Activated naive CD8-positive, alpha-beta T cell treated with anti-CD3 and anti-CD28 coated beads, Interleukin-2, amount 10 ng/mL, durations not matched to agents 7 days and 5 days (primary cell): ENCODE measurements around the gene SH3RF1. TPM values are rescaled to one million over a fixed set of nuclear protein-coding genes. Genes with fewer than 3 reads are reported as not detected.

Experiments
- ATAC-seq: fragments of 150-1000 bp; cut with Tn5 transposase; one replicate; pipeline ENCODE4 v1.10.0; 2021; ENCODE audit warnings: low read depth, moderate library complexity
- POLR2A ChIA-PET: fragments of 350-600 bp; sonication (Branson Sonifier 250); formaldehyde crosslinking; loops from one replicate; lab custom pipeline; 2021; ENCODE audit warnings: antibody characterized with exemption; lab: Charles Lee
- DNase-seq: peaks from one replicate; pipeline ENCODE4 v3.0.0; 2021
- H3K27ac Mint-ChIP-seq: one replicate; pipeline ENCODE4 v1.8.0; 2022; ENCODE audit warnings: mild to moderate bottlenecking, mixed read lengths
- H3K27me3 Mint-ChIP-seq: one replicate; pipeline ENCODE4 v1.8.0; 2022; ENCODE audit warnings: mild to moderate bottlenecking, moderate library complexity, mixed read lengths
- H3K36me3 Mint-ChIP-seq: one replicate; pipeline ENCODE4 v1.8.0; 2021; ENCODE audit warnings: mild to moderate bottlenecking, mixed read lengths
- H3K4me1 Mint-ChIP-seq: one replicate; pipeline ENCODE4 v1.8.0; 2021; ENCODE audit warnings: mixed read lengths
- H3K4me3 Mint-ChIP-seq: one replicate; pipeline ENCODE4 v1.8.0; 2022; ENCODE audit warnings: mild to moderate bottlenecking, moderate library complexity, mixed read lengths
- H3K9me3 Mint-ChIP-seq: one replicate; pipeline ENCODE4 v1.8.0; 2021; ENCODE audit warnings: mixed read lengths
- total RNA-seq, 2 experiments: library from RNA; stranded (reverse); gene quantifications; one replicate each; pipeline ENCODE4 v1.2.3, GENCODE V29; 2021

SH3RF1 gene
- total RNA-seq, 2 experiments from 2014 or later = 0.14 TPM; not detected in 1

- H3K9me3 Mint-ChIP-seq = no peaks in the 10 kb centered on the region
- no peak overlapping the region for H3K4me3 Mint-ChIP-seq
- POLR2A ChIA-PET = no interaction called here
- no peak for ATAC-seq
- H3K36me3 Mint-ChIP-seq = no peaks in the 10 kb centered on the region
- no peaks in the 10 kb centered on the region for H3K27me3 Mint-ChIP-seq
- H3K4me1 Mint-ChIP-seq = no peaks in the 10 kb centered on the region
- DNase-seq = no peak
- no peak overlapping the region for H3K27ac Mint-ChIP-seq
These were observed 210.2 kb downstream of the SH3RF1 start for GRCh38 chr4:169060391-169061091.

GRCh38 chr4:169059306-169060211 lies 211.2 kb downstream of the SH3RF1 start:
- Mint-ChIP-seq H3K9me3 (no peaks in the 10 kb centered on the region), H3K36me3 (no peaks in the 10 kb centered on the region), H3K4me3 (no peak overlapping the region), H3K4me1 (no peaks in the 10 kb centered on the region), H3K27ac (no peak overlapping the region), H3K27me3 (no peaks in the 10 kb centered on the region)
- ATAC-seq (no peak), DNase-seq (no peak)
- POLR2A ChIA-PET = no interaction called here

GRCh38 chr4:169058312-169058711 lies 212.4 kb downstream of the SH3RF1 start:
- Mint-ChIP-seq H3K27me3 (no peaks in the 10 kb centered on the region), H3K9me3 (no peaks in the 10 kb centered on the region), H3K4me3 (no peak overlapping the region), H3K4me1 (no peaks in the 10 kb centered on the region), H3K27ac (no peak overlapping the region), H3K36me3 (no peaks in the 10 kb centered on the region)
- no peak for DNase-seq
- POLR2A ChIA-PET = no interaction called here
- ATAC-seq = no peak

GRCh38 chr4:169054879-169055278 lies 215.9 kb downstream of the SH3RF1 start:
- no peaks in the 10 kb centered on the region for H3K36me3 Mint-ChIP-seq
- DNase-seq = no peak
- no peaks in the 10 kb centered on the region for H3K9me3 Mint-ChIP-seq
- H3K4me3 Mint-ChIP-seq = no peak overlapping the region
- POLR2A ChIA-PET = no interaction called here
- H3K27ac Mint-ChIP-seq = no peak overlapping the region
- H3K27me3 Mint-ChIP-seq = no peaks in the 10 kb centered on the region
- ATAC-seq = no peak
- H3K4me1 Mint-ChIP-seq = no peaks in the 10 kb centered on the region

GRCh38 chr4:169052594-169052945 lies 218.2 kb downstream of the SH3RF1 start:
- POLR2A ChIA-PET = no interaction called here
- Mint-ChIP-seq H3K27me3 (peaks cover 2% of the 10 kb centered on the region), H3K4me1 (no peaks in the 10 kb centered on the region), H3K36me3 (no peaks in the 10 kb centered on the region), H3K9me3 (no peaks in the 10 kb centered on the region), H3K27ac (no peak overlapping the region), H3K4me3 (no peak overlapping the region)
- ATAC-seq = no peak
- no peak for DNase-seq

GRCh38 chr4:169051761-169052593 lies 218.8 kb downstream of the SH3RF1 start:
- no peak overlapping the region for H3K4me3 Mint-ChIP-seq
- no peaks in the 10 kb centered on the region for H3K4me1 Mint-ChIP-seq
- POLR2A ChIA-PET = no interaction called here

GRCh38 chr4:169050881-169051760 lies 219.6 kb downstream of the SH3RF1 start:
- peaks cover 2% of the 10 kb centered on the region for H3K27me3 Mint-ChIP-seq
- H3K9me3 Mint-ChIP-seq = no peaks in the 10 kb centered on the region
- no peak for DNase-seq
- POLR2A ChIA-PET = no interaction called here
- H3K27ac Mint-ChIP-seq = no peak overlapping the region
- H3K36me3 Mint-ChIP-seq = no peaks in the 10 kb centered on the region
- no peak overlapping the region for H3K4me3 Mint-ChIP-seq
- no peaks in the 10 kb centered on the region for H3K4me1 Mint-ChIP-seq
- ATAC-seq = no peak

More at GRCh38 chr4:169051761-169052593, 218.8 kb downstream of the SH3RF1 start:
- H3K27ac Mint-ChIP-seq = no peak overlapping the region
- no peaks in the 10 kb centered on the region for H3K9me3 Mint-ChIP-seq
- no peak for DNase-seq
- H3K27me3 Mint-ChIP-seq = peaks cover 2% of the 10 kb centered on the region
- H3K36me3 Mint-ChIP-seq = no peaks in the 10 kb centered on the region
- ATAC-seq = no peak

GRCh38 chr4:169050284-169050683 lies 220.5 kb downstream of the SH3RF1 start:
- no peaks in the 10 kb centered on the region for H3K36me3 Mint-ChIP-seq
- POLR2A ChIA-PET = no interaction called here

GRCh38 chr4:169048868-169049414 lies 221.8 kb downstream of the SH3RF1 start:
- H3K4me3 Mint-ChIP-seq = no peak overlapping the region
- POLR2A ChIA-PET = no interaction called here
- DNase-seq (no peak), ATAC-seq (no peak)
- H3K27me3 Mint-ChIP-seq = peaks cover 2% of the 10 kb centered on the region
- H3K27ac Mint-ChIP-seq = no peak overlapping the region
- no peaks in the 10 kb centered on the region for H3K9me3 Mint-ChIP-seq
- no peaks in the 10 kb centered on the region for H3K36me3 Mint-ChIP-seq
- H3K4me1 Mint-ChIP-seq = no peaks in the 10 kb centered on the region

More at GRCh38 chr4:169050284-169050683, 220.5 kb downstream of the SH3RF1 start:
- Mint-ChIP-seq H3K9me3 (no peaks in the 10 kb centered on the region), H3K4me1 (no peaks in the 10 kb centered on the region), H3K27me3 (peaks cover 2% of the 10 kb centered on the region), H3K27ac (no peak overlapping the region), H3K4me3 (no peak overlapping the region)
- no peak for ATAC-seq
- DNase-seq = no peak

- no peaks in the 10 kb centered on the region for H3K4me1 Mint-ChIP-seq
- no peak overlapping the region for H3K4me3 Mint-ChIP-seq
- no peaks in the 10 kb centered on the region for H3K36me3 Mint-ChIP-seq
- no peaks in the 10 kb centered on the region for H3K9me3 Mint-ChIP-seq
- DNase-seq (no peak), ATAC-seq (no peak)
- POLR2A ChIA-PET = no interaction called here
- no peak overlapping the region for H3K27ac Mint-ChIP-seq
- H3K27me3 Mint-ChIP-seq = peaks cover 2% of the 10 kb centered on the region
These were observed 222.8 kb downstream of the SH3RF1 start for GRCh38 chr4:169047956-169048355.

- H3K9me3 Mint-ChIP-seq = no peaks in the 10 kb centered on the region
- ATAC-seq = no peak
- POLR2A ChIA-PET = no interaction called here
- no peaks in the 10 kb centered on the region for H3K4me1 Mint-ChIP-seq
- peaks cover 2% of the 10 kb centered on the region for H3K27me3 Mint-ChIP-seq
- H3K36me3 Mint-ChIP-seq = no peaks in the 10 kb centered on the region
- H3K27ac Mint-ChIP-seq = no peak overlapping the region
- H3K4me3 Mint-ChIP-seq = no peak overlapping the region
- DNase-seq = no peak
These were observed 224.7 kb downstream of the SH3RF1 start for GRCh38 chr4:169045862-169046584.
